Loucy (cell line): ENCODE data around the gene IFT88.
A peak's percentile ranks its signal among the peaks of the same experiment; 100 is the strongest.

Experiments
- H2AFZ ChIP-seq: fragments of 200-600 bp; sonication (generic); 2 replicates; pipeline ENCODE4 v1.6.0; 2016; ENCODE audit warnings: antibody characterized with exemption, mild to moderate bottlenecking, low read length, moderate library complexity
- H3F3A ChIP-seq: fragments of 200-600 bp; 2 replicates; pipeline ENCODE4 v1.6.0; 2016; ENCODE audit warnings: antibody characterized with exemption, low read depth, mild to moderate bottlenecking
- H3K27me3 ChIP-seq: fragments of 200-600 bp; sonication (generic); 2 replicates; pipeline ENCODE4 v1.6.1; 2014; ENCODE audit warnings: low read length, mild to moderate bottlenecking; ENCODE audit not compliant: insufficient read depth, poor library complexity, severe bottlenecking
- H3K36me3 ChIP-seq: fragments of 200-600 bp; sonication (generic); 2 replicates; pipeline ENCODE4 v1.6.1; 2016; ENCODE audit warnings: low read length; ENCODE audit not compliant: insufficient read depth
- H3K4me1 ChIP-seq: fragments of 200-600 bp; sonication (generic); 2 replicates; pipeline ENCODE4 v1.5.1; 2014; ENCODE audit warnings: low read length, mild to moderate bottlenecking; ENCODE audit not compliant: insufficient read depth, poor library complexity, severe bottlenecking
- H3K4me2 ChIP-seq: fragments of 200-600 bp; sonication (generic); 2 replicates; pipeline ENCODE4 v1.6.0; 2014; ENCODE audit warnings: antibody characterized with exemption, low read length, low read depth, mild to moderate bottlenecking; ENCODE audit not compliant: poor library complexity, severe bottlenecking
- H3K4me3 ChIP-seq: fragments of 200-600 bp; sonication (generic); 2 replicates; pipeline ENCODE4 v1.5.1; 2014; ENCODE audit warnings: low read length, mild to moderate bottlenecking, mixed read lengths; ENCODE audit not compliant: poor library complexity, severe bottlenecking
- H3K79me2 ChIP-seq: fragments of 200-600 bp; sonication (generic); 2 replicates; pipeline ENCODE4 v1.6.1; 2014; ENCODE audit warnings: low read length; ENCODE audit not compliant: insufficient read depth
- H3K9ac ChIP-seq: fragments of 200-600 bp; sonication (generic); 2 replicates; pipeline ENCODE4 v1.6.0; 2014; ENCODE audit warnings: mild to moderate bottlenecking, low read depth, low read length, moderate library complexity; ENCODE audit not compliant: poor library complexity, severe bottlenecking
- H3K9me2 ChIP-seq: fragments of 200-600 bp; sonication (generic); replicated peaks from 2 replicates; pipeline ENCODE4 v1.6.1; 2016; ENCODE audit warnings: low read depth, low read length, mixed read lengths
- H3K9me3 ChIP-seq: fragments of 200-600 bp; sonication (generic); 2 replicates; pipeline ENCODE4 v1.6.1; 2014; ENCODE audit warnings: mild to moderate bottlenecking, antibody characterized with exemption, low read length, low read depth; ENCODE audit not compliant: insufficient read depth
- H4K20me1 ChIP-seq: fragments of 200-600 bp; sonication (generic); 2 replicates; pipeline ENCODE4 v1.6.0; 2014; ENCODE audit warnings: antibody characterized with exemption, low read length, mild to moderate bottlenecking; ENCODE audit not compliant: insufficient read depth, poor library complexity, severe bottlenecking
- CTCF ChIP-seq: fragments of 200-600 bp; sonication (generic); conservative IDR thresholded peaks from 2 replicates; pipeline ENCODE4 v1.5.1; 2014; ENCODE audit warnings: mild to moderate bottlenecking, antibody characterized with exemption, low read length
- EZH2phosphoT487 ChIP-seq: fragments of 200-600 bp; IDR thresholded peaks from 2 replicates; pipeline ENCODE4 v1.6.1; 2018; ENCODE audit warnings: antibody characterized with exemption, mild to moderate bottlenecking, moderate library complexity, borderline replicate concordance

Gene IFT88

GRCh38 chr13:20525601-20526544, 41.1 kb upstream of the IFT88 start, which contains the start of gene CRYL1:
Gene CRYL1, minus strand, starts transcription at chr13:20525857. Its CDS starts 63 bp downstream, at chr13:20525794.
- H2AFZ ChIP-seq = peak within 1 kb of the TSS; percentile 98
- no peaks in the 10 kb centered on the region for H3K9me2 ChIP-seq
- TF ChIP-seq CTCF (no peak), EZH2phosphoT487 (no peak)
- H3K27me3 ChIP-seq = no peaks in the 10 kb centered on the region
- peak within 1 kb of the TSS; percentile 88 for H3K4me2 ChIP-seq
- no peaks in the 10 kb centered on the region for H3K36me3 ChIP-seq
- H4K20me1 ChIP-seq = no peaks in the 10 kb centered on the region
- H3K79me2 ChIP-seq = 0 out of 2 replicates have a peak, but pooled peaks cover 4% of the 10 kb centered on the region
- H3K4me1 ChIP-seq = peaks cover 14% of the 10 kb centered on the region
- H3K9ac ChIP-seq = peak within 1 kb of the TSS; percentile 77
- H3F3A ChIP-seq = no peaks in the 10 kb centered on the region
- H3K9me3 ChIP-seq = no peaks in the 10 kb centered on the region; the same call in 1 of the 2 replicates
- H3K4me3 ChIP-seq = peak within 1 kb of the TSS; percentile 76

GRCh38 chr13:20526664-20527063, 40.3 kb upstream of the IFT88 start:
- Histone ChIP-seq H3K9ac (peak overlapping the region; percentile 77), H3K79me2 (0 out of 2 replicates have a peak, but pooled peaks cover 4% of the 10 kb centered on the region), H3K4me2 (peak overlapping the region; percentile 88), H3K4me1 (peaks cover 14% of the 10 kb centered on the region), H3K9me3 (no peaks in the 10 kb centered on the region; the same call in 1 of the 2 replicates), H2AFZ (peak overlapping the region; percentile 98), H3K36me3 (no peaks in the 10 kb centered on the region), H3K27me3 (no peaks in the 10 kb centered on the region), H4K20me1 (no peaks in the 10 kb centered on the region), H3K4me3 (peak overlapping the region; percentile 76), H3K9me2 (no peaks in the 10 kb centered on the region), H3F3A (no peaks in the 10 kb centered on the region)
- TF ChIP-seq EZH2phosphoT487 (no peak), CTCF (no peak)

GRCh38 chr13:20528452-20528851, 38.5 kb upstream of the IFT88 start:
- Histone ChIP-seq H3K9me3 (no peaks in the 10 kb centered on the region; the same call in 1 of the 2 replicates), H3K27me3 (no peaks in the 10 kb centered on the region), H3K36me3 (no peaks in the 10 kb centered on the region), H3K4me1 (peaks cover 14% of the 10 kb centered on the region), H3K9me2 (no peaks in the 10 kb centered on the region), H2AFZ (no peak overlapping the region), H3K4me3 (no peak overlapping the region), H4K20me1 (no peaks in the 10 kb centered on the region), H3F3A (no peaks in the 10 kb centered on the region), H3K4me2 (no peak overlapping the region), H3K79me2 (0 out of 2 replicates have a peak, but pooled peaks cover 4% of the 10 kb centered on the region), H3K9ac (no peak overlapping the region)
- no peak for TF ChIP-seq EZH2phosphoT487
- TF ChIP-seq CTCF = no peak
